SK-N-SH treated with all-trans-retinoic acid at 6 μM for 48 hours (cell line): ENCODE data around the gene MYO16.

ENCODE experiments used
- ATAC-seq: fragments of 200-7000 bp; cut with Tn5 transposase; 3 replicates; pipeline ENCODE4 v1.9.1; 2020; ENCODE audit warnings: mild to moderate bottlenecking, moderate library complexity
- ARNTL ChIP-seq: fragments of 450-650 bp; formaldehyde crosslinking; IDR thresholded peaks from 2 replicates; pipeline ENCODE4 v1.5.0; 2020; ENCODE audit warnings: low read depth, mild to moderate bottlenecking, moderate library complexity, borderline replicate concordance
- BACH2 ChIP-seq: fragments of 250-450 bp; sonication (Bioruptor Pico); IDR thresholded peaks from 2 replicates; pipeline ENCODE4 v1.9.0; 2021; ENCODE audit warnings: mild to moderate bottlenecking, borderline replicate concordance
- CREB5 ChIP-seq: fragments of 250-450 bp; sonication (Bioruptor Pico); IDR thresholded peaks from 2 replicates; pipeline ENCODE4 v1.5.1; 2020; ENCODE audit warnings: low read depth, mild to moderate bottlenecking, moderate library complexity
- CSRNP3 ChIP-seq: fragments of 250-450 bp; sonication (Bioruptor Pico); IDR thresholded peaks from 2 replicates; pipeline ENCODE4 v1.5.1; 2021; ENCODE audit warnings: mild to moderate bottlenecking, moderate library complexity
- ESRRG ChIP-seq: fragments of 250-450 bp; sonication (Bioruptor Pico); IDR thresholded peaks from 2 replicates; pipeline ENCODE4 v1.6.1; 2021; ENCODE audit warnings: mild to moderate bottlenecking
- GLIS3 ChIP-seq: fragments of 250-450 bp; sonication (Bioruptor Pico); IDR thresholded peaks from 2 replicates; pipeline ENCODE4 v1.5.0; 2020; ENCODE audit warnings: mild to moderate bottlenecking, moderate library complexity
- ISL1 ChIP-seq: fragments of 250-450 bp; sonication (Bioruptor Pico); IDR thresholded peaks from 2 replicates; pipeline ENCODE4 v2.1.2; 2022; ENCODE audit warnings: mild to moderate bottlenecking, moderate library complexity
- OSR1 ChIP-seq: fragments of 250-450 bp; sonication (Bioruptor Pico); IDR thresholded peaks from 2 replicates; pipeline ENCODE4 v1.8.0; 2022; ENCODE audit warnings: moderate library complexity, mild to moderate bottlenecking, inconsistent platforms
- PPARA ChIP-seq: fragments of 250-450 bp; sonication (Bioruptor Pico); IDR thresholded peaks from 2 replicates; pipeline ENCODE4 v1.5.0; 2020; ENCODE audit warnings: mild to moderate bottlenecking, borderline replicate concordance
- RARB ChIP-seq: fragments of 250-450 bp; sonication (Bioruptor Pico); IDR thresholded peaks from 2 replicates; pipeline ENCODE4 v1.8.0; 2021; ENCODE audit warnings: mild to moderate bottlenecking, moderate library complexity
- SNAI2 ChIP-seq: fragments of 250-450 bp; sonication (Bioruptor Pico); IDR thresholded peaks from 2 replicates; pipeline ENCODE4 v1.5.0; 2020; ENCODE audit warnings: mild to moderate bottlenecking, moderate library complexity
- TCF4 ChIP-seq: fragments of 250-450 bp; sonication (Bioruptor Pico); IDR thresholded peaks from 2 replicates; pipeline ENCODE4 v1.8.0; 2021; ENCODE audit warnings: mild to moderate bottlenecking, moderate library complexity, borderline replicate concordance
- TOX ChIP-seq: fragments of 250-450 bp; sonication (Bioruptor Pico); IDR thresholded peaks from 2 replicates; pipeline ENCODE4 v1.8.0; 2021; ENCODE audit warnings: mild to moderate bottlenecking, moderate library complexity, borderline replicate concordance
- ZC3H10 ChIP-seq: fragments of 250-450 bp; sonication (Bioruptor Pico); IDR thresholded peaks from 2 replicates; pipeline ENCODE4 v1.5.1; 2021; ENCODE audit warnings: mild to moderate bottlenecking, moderate library complexity
- ZFP3 ChIP-seq: fragments of 250-450 bp; sonication (Bioruptor Pico); IDR thresholded peaks from 2 replicates; pipeline ENCODE4 v1.5.0; 2020; ENCODE audit warnings: mild to moderate bottlenecking, moderate library complexity
- ZFP30 ChIP-seq: fragments of 450-650 bp; formaldehyde crosslinking; IDR thresholded peaks from 2 replicates; pipeline ENCODE4 v1.5.0; 2022; ENCODE audit warnings: mild to moderate bottlenecking, moderate library complexity
- ZNF565 ChIP-seq: fragments of 450-650 bp; formaldehyde crosslinking; conservative IDR thresholded peaks from 2 replicates; pipeline ENCODE4 v1.5.0; 2020; ENCODE audit warnings: low read depth, mild to moderate bottlenecking, moderate library complexity
- ZNF70 ChIP-seq: fragments of 450-650 bp; formaldehyde crosslinking; IDR thresholded peaks from 2 replicates; pipeline ENCODE4 v1.5.0; 2020; ENCODE audit warnings: mild to moderate bottlenecking, moderate library complexity
- ZNF8 ChIP-seq: fragments of 450-650 bp; formaldehyde crosslinking; IDR thresholded peaks from 2 replicates; pipeline ENCODE4 v1.5.0; 2020; ENCODE audit warnings: mild to moderate bottlenecking, moderate library complexity
- TF ChIP-seq, protein P1 (sequence below): fragments of 250-450 bp; sonication (Bioruptor Pico); IDR thresholded peaks from 2 replicates; pipeline ENCODE4 v1.5.0; 2020; ENCODE audit warnings: mild to moderate bottlenecking, moderate library complexity
- TF ChIP-seq, protein P2 (sequence below): fragments of 250-450 bp; sonication (Bioruptor Pico); IDR thresholded peaks from 2 replicates; pipeline ENCODE4 v1.8.0; 2020; ENCODE audit warnings: mild to moderate bottlenecking, moderate library complexity, borderline replicate concordance

MYO16 gene

DNA sequence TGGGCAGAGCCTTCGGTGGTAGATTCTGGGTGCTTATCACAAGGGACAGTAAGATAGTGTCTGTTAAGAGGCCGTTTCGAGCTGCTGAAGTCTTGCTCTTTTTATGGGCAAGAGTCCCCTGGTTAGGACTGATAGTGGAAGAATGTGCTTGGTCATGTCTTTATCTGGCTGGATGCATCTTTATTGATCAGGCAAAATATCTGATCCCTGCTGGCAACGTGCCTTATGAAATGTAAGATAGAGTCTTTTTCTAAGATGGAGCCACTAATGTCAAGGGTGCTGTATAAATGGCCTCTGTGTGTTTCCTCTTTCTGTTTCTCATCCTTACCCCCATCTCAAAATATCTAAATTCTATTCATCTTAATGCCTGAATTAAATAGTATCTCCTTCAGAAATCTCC, 53.3 kb downstream of the MYO16 start:
- ATAC-seq, result no peak

GRCh38 chr13:108686027-108686426, 56.6 kb downstream of the MYO16 start:
- TF ChIP-seq ZFP3 (no peak), OSR1 (CRISPR knock-in tag) (no peak), ESRRG (no peak)
- no peak for ATAC-seq

More for the DNA sequence above, 53.3 kb downstream of the MYO16 start:
- TF ChIP-seq SNAI2 (CRISPR knock-in tag) (no peak), ZFP30 (CRISPR knock-in tag) (no peak), ARNTL (CRISPR knock-in tag) (no peak), TCF4 (CRISPR knock-in tag) (no peak), TOX (no peak), ZC3H10 (no peak), ZFP3 (no peak), ESRRG (no peak), RARB (CRISPR knock-in tag) (no peak), ZNF565 (CRISPR knock-in tag) (no peak), CSRNP3 (CRISPR knock-in tag) (no peak), ZNF8 (CRISPR knock-in tag) (no peak), OSR1 (CRISPR knock-in tag) (no peak), GLIS3 (CRISPR knock-in tag) (no peak), ISL1 (CRISPR knock-in tag) (no peak), ZNF70 (CRISPR knock-in tag) (no peak)
- TF ChIP-seq, protein P1, sequence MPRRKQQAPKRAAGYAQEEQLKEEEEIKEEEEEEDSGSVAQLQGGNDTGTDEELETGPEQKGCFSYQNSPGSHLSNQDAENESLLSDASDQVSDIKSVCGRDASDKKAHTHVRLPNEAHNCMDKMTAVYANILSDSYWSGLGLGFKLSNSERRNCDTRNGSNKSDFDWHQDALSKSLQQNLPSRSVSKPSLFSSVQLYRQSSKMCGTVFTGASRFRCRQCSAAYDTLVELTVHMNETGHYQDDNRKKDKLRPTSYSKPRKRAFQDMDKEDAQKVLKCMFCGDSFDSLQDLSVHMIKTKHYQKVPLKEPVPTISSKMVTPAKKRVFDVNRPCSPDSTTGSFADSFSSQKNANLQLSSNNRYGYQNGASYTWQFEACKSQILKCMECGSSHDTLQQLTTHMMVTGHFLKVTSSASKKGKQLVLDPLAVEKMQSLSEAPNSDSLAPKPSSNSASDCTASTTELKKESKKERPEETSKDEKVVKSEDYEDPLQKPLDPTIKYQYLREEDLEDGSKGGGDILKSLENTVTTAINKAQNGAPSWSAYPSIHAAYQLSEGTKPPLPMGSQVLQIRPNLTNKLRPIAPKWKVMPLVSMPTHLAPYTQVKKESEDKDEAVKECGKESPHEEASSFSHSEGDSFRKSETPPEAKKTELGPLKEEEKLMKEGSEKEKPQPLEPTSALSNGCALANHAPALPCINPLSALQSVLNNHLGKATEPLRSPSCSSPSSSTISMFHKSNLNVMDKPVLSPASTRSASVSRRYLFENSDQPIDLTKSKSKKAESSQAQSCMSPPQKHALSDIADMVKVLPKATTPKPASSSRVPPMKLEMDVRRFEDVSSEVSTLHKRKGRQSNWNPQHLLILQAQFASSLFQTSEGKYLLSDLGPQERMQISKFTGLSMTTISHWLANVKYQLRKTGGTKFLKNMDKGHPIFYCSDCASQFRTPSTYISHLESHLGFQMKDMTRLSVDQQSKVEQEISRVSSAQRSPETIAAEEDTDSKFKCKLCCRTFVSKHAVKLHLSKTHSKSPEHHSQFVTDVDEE (CRISPR knock-in tag), result no peak

DNA sequence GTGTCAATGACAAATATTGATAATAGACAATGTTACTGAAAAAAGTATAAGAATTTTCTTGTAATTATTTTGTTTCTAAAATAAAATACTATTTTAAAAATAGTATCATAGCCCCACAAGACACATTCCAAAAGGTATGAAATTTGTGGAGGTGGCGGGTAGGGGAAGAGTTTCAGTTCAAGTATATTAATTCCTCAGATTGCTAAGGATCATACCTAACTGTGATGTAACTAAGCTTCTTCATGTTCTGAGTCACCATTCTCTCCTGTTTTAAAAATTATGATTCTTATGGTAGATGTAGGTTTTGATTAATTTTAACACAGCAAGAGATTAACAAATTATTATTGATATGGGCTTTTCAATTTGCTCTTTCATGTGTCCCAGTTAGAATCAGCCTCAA, 61.3 kb downstream of the MYO16 start:
- ATAC-seq, result no peak
- TF ChIP-seq ZC3H10, result no peak
- TF ChIP-seq ZFP30 (CRISPR knock-in tag), result no peak
- no peak for TF ChIP-seq ZNF70 (CRISPR knock-in tag)
- TF ChIP-seq ESRRG, result no peak
- TF ChIP-seq TOX, result no peak
- TF ChIP-seq, all 23 proteins: peak for 0

- no peak for TF ChIP-seq RARB (CRISPR knock-in tag)
- no peak for TF ChIP-seq CSRNP3 (CRISPR knock-in tag)
- no peak for TF ChIP-seq ZNF8 (CRISPR knock-in tag)
- TF ChIP-seq BACH2 (CRISPR knock-in tag), result no peak
- TF ChIP-seq, protein P2, sequence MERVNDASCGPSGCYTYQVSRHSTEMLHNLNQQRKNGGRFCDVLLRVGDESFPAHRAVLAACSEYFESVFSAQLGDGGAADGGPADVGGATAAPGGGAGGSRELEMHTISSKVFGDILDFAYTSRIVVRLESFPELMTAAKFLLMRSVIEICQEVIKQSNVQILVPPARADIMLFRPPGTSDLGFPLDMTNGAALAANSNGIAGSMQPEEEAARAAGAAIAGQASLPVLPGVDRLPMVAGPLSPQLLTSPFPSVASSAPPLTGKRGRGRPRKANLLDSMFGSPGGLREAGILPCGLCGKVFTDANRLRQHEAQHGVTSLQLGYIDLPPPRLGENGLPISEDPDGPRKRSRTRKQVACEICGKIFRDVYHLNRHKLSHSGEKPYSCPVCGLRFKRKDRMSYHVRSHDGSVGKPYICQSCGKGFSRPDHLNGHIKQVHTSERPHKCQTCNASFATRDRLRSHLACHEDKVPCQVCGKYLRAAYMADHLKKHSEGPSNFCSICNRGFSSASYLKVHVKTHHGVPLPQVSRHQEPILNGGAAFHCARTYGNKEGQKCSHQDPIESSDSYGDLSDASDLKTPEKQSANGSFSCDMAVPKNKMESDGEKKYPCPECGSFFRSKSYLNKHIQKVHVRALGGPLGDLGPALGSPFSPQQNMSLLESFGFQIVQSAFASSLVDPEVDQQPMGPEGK (CRISPR knock-in tag), result no peak
- TF ChIP-seq ESRRG, result no peak
- TF ChIP-seq TOX, result no peak
- TF ChIP-seq PPARA, result no peak
- TF ChIP-seq CREB5 (CRISPR knock-in tag), result no peak
- no peak for TF ChIP-seq TCF4 (CRISPR knock-in tag)
- ATAC-seq, result no peak
These were observed 71.2 kb downstream of the MYO16 start for GRCh38 chr13:108700422-108701170.
